GM23338 (cell line): Measurements from ENCODE around the gene PVR.

Experiments used
- CREB1 ChIP-seq: fragments of 250-450 bp; sonication (Bioruptor Pico); IDR thresholded peaks from 2 replicates; pipeline ENCODE4 v1.5.0; 2020; ENCODE audit warnings: low read depth, mild to moderate bottlenecking, moderate library complexity
- EZH2 ChIP-seq: fragments of 200-600 bp; sonication (generic); IDR thresholded peaks from one replicate; pipeline ENCODE4 v1.8.0; 2017; ENCODE audit warnings: antibody characterized with exemption, mild to moderate bottlenecking, low read depth; ENCODE audit not compliant: unreplicated experiment
- EZH2phosphoT487 ChIP-seq: fragments of 200-600 bp; sonication (generic); IDR thresholded peaks from one replicate; pipeline ENCODE4 v1.8.1; 2018; ENCODE audit warnings: antibody characterized with exemption; ENCODE audit not compliant: unreplicated experiment
- JUNB ChIP-seq: IDR thresholded peaks from one replicate; pipeline ENCODE4 v1.6.1; 2016; ENCODE audit warnings: antibody characterized with exemption; ENCODE audit not compliant: unreplicated experiment
- POLR2AphosphoS5 ChIP-seq: IDR thresholded peaks from 2 replicates; pipeline ENCODE4 v1.6.1; 2016; ENCODE audit warnings: antibody characterized with exemption, low read depth
- TF ChIP-seq, protein P1 (sequence below), 2 experiments: fragments of 200-600 bp in 1 of 2; sonication (generic) in 1 of 2; conservative IDR thresholded peaks; 2 replicates each; pipeline versions ENCODE4 v1.5.1 to v1.6.1; 2016 to 2017; ENCODE audit warnings: antibody characterized with exemption in 2 of 2, low read depth in 2 of 2, mild to moderate bottlenecking in 2 of 2, moderate library complexity in 1 of 2
- TF ChIP-seq, protein P2 (sequence below): IDR thresholded peaks from 2 replicates; pipeline ENCODE4 v1.6.1; 2016; ENCODE audit warnings: antibody characterized with exemption

DNA sequence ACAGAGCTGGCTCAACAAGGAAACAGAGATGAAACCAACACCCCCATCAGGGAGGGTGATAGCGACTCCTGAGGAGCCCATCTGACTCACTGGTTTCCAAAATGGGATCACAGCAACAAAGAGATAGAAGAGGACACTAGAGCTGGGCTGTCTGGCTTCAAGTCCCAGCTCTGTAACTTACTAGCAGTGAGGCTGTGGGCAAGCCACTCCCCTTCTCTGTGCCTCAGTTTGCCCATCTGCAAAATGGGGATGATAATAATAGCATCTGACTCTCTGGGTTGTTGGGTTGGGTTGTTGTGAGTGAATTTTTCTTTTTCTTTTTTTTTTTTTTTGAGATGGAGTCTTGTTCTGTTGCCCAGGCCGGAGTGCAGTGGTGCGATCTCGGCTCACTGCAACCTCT, 16.1 kb upstream of the PVR start:
- TF ChIP-seq JUNB: no peak
- TF ChIP-seq, protein P1, sequence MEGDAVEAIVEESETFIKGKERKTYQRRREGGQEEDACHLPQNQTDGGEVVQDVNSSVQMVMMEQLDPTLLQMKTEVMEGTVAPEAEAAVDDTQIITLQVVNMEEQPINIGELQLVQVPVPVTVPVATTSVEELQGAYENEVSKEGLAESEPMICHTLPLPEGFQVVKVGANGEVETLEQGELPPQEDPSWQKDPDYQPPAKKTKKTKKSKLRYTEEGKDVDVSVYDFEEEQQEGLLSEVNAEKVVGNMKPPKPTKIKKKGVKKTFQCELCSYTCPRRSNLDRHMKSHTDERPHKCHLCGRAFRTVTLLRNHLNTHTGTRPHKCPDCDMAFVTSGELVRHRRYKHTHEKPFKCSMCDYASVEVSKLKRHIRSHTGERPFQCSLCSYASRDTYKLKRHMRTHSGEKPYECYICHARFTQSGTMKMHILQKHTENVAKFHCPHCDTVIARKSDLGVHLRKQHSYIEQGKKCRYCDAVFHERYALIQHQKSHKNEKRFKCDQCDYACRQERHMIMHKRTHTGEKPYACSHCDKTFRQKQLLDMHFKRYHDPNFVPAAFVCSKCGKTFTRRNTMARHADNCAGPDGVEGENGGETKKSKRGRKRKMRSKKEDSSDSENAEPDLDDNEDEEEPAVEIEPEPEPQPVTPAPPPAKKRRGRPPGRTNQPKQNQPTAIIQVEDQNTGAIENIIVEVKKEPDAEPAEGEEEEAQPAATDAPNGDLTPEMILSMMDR (conservative IDR thresholded peaks at IDR 0.05; ENCODE audit: low read depth in 2 of 2): no peak
- no peak for TF ChIP-seq EZH2phosphoT487
- TF ChIP-seq, protein P2, sequence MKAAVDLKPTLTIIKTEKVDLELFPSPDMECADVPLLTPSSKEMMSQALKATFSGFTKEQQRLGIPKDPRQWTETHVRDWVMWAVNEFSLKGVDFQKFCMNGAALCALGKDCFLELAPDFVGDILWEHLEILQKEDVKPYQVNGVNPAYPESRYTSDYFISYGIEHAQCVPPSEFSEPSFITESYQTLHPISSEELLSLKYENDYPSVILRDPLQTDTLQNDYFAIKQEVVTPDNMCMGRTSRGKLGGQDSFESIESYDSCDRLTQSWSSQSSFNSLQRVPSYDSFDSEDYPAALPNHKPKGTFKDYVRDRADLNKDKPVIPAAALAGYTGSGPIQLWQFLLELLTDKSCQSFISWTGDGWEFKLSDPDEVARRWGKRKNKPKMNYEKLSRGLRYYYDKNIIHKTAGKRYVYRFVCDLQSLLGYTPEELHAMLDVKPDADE: no peak
- TF ChIP-seq CREB1 (CRISPR knock-in tag): no peak
- no peak for TF ChIP-seq EZH2
- no peak for TF ChIP-seq POLR2AphosphoS5
